M059J (cell line): ENCODE measurements around the gene GRIN3B. TPM values are rescaled to one million over a fixed set of nuclear protein-coding genes. Genes with fewer than 3 reads are reported as not detected.

Experiments
- DNase-seq: peaks from one replicate; pipeline ENCODE4 v3.0.0-alpha.2; 2012; ENCODE audit warnings: low read depth
- total RNA-seq: library from RNA; depleted of rRNA; stranded (reverse); fragments of >200 nt; shearing (Covaris generic); gene quantifications from 2 replicates; pipeline ENCODE4 v1.2.3, GENCODE V29; 2014; rRNA removed

The GRIN3B gene
- total RNA-seq, 1 experiment from 2014 or later, result not detected

DNA sequence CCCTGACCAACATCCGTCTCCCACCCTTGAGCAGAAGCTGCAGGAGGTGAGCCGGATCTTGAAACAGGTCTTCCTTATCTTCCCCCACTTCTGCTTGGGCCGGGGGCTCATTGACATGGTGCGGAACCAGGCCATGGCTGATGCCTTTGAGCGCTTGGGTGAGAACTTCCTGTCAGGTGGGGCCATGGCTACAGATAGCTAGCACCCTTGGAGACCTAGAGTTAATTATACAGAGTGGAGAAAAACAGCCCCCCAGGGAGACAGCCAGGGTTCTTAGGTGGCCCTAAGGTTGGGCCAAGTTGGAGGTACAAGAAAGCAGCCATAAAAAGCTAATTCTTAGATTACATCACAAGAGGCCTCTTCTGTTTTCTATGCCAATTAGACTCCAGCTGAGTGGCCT, 57.9 kb downstream of the GRIN3B start:
- DNase-seq, result no peak

Other genes starting within 250 kb of the GRIN3B start
- gene MISP, start 249.3 kb upstream of the GRIN3B start, total RNA-seq, result 0.37 and 0.79 TPM in 2 replicates
- 184 and 196 TPM in 2 replicates for gene PTBP1, start 203.0 kb upstream of the GRIN3B start, total RNA-seq
- 2.3 and 3.8 TPM in 2 replicates for gene PLPPR3, start 178.5 kb upstream of the GRIN3B start, total RNA-seq
- gene AZU1, start 172.6 kb upstream of the GRIN3B start, total RNA-seq, result not detected in 2 replicates
- not detected in 2 replicates for gene PRTN3, start 159.4 kb upstream of the GRIN3B start, total RNA-seq
- not detected in 2 replicates for gene ELANE, start 148.1 kb upstream of the GRIN3B start, total RNA-seq
- gene CFD, start 140.8 kb upstream of the GRIN3B start, total RNA-seq, result 0.52 and 0.89 TPM in 2 replicates
- gene MED16, start 107.2 kb upstream of the GRIN3B start, total RNA-seq, result 22.7 and 32.8 TPM in 2 replicates
- gene RNU6-9, start 106.9 kb upstream of the GRIN3B start, total RNA-seq, result not detected in 2 replicates
- 30.4 and 37.0 TPM in 2 replicates for gene R3HDM4, start 87.2 kb upstream of the GRIN3B start, total RNA-seq
- gene KISS1R, start 83.1 kb upstream of the GRIN3B start, total RNA-seq, result not detected in 2 replicates
- 0.71 and 3.7 TPM in 2 replicates for gene ARID3A, start 74.4 kb upstream of the GRIN3B start, total RNA-seq
- 48.9 and 70.4 TPM in 2 replicates for gene WDR18, start 16.1 kb upstream of the GRIN3B start, total RNA-seq
- gene TMEM259, start 20.7 kb downstream of the GRIN3B start, total RNA-seq, result 99.9 and 126 TPM in 2 replicates
- gene RNU6-2, start 21.1 kb downstream of the GRIN3B start, total RNA-seq, result not detected in 2 replicates
- 259 and 333 TPM in 2 replicates for gene CNN2, start 26.2 kb downstream of the GRIN3B start, total RNA-seq
- 9.3 and 13.5 TPM in 2 replicates for gene ABCA7, start 39.7 kb downstream of the GRIN3B start, total RNA-seq
- gene ARHGAP45, start 66.7 kb downstream of the GRIN3B start, total RNA-seq, result 12.7 and 40.8 TPM in 2 replicates
- 145 and 164 TPM in 2 replicates for gene POLR2E, start 95.0 kb downstream of the GRIN3B start, total RNA-seq
- gene GPX4, start 103.6 kb downstream of the GRIN3B start, total RNA-seq, result 684 and 697 TPM in 2 replicates
- gene SBNO2, start 173.8 kb downstream of the GRIN3B start, total RNA-seq, result 9.3 and 17.4 TPM in 2 replicates
- 31.5 and 71.6 TPM in 2 replicates for gene STK11, start 205.4 kb downstream of the GRIN3B start, total RNA-seq
- 0.44 and 4.4 TPM in 2 replicates for gene CBARP, start 237.6 kb downstream of the GRIN3B start, total RNA-seq
- gene ATP5F1D, start 241.3 kb downstream of the GRIN3B start, total RNA-seq, result 45.0 and 69.8 TPM in 2 replicates
- gene MIDN, start 248.2 kb downstream of the GRIN3B start, total RNA-seq, result 4.5 and 11.0 TPM in 2 replicates